Measurements from ENCODE around the gene RAB29. TPM values are rescaled to one million over a fixed set of nuclear protein-coding genes. Genes with fewer than 3 reads are reported as not detected.
A peak's percentile ranks its signal among the peaks of the same experiment; 100 is the strongest.

Gene RAB29
- polyA plus RNA-seq, 3 donors: 23.2 to 32.2 (median 31.5) TPM

- DNase-seq: peak; percentile 63 to 86 (median 78)
- H3K4me1 Mint-ChIP-seq: peaks cover 22% of the 10 kb centered on the region
- TF ChIP-seq CTCF (IDR thresholded peaks at IDR 0.05): no peak
- H4K20me1 ChIP-seq (ENCODE audit: insufficient read depth, low read length): peaks cover 24% of the 10 kb centered on the region
- peaks cover 54% of the 10 kb centered on the region for H3K79me2 ChIP-seq (ENCODE audit: insufficient read depth, low read length)
- H3K9ac ChIP-seq (ENCODE audit: insufficient read depth, low read length, poor library complexity, severe bottlenecking): peak overlapping the region; percentile 85
- peak overlapping the region; percentile 87 to 94 (median 92) for H3K4me3 ChIP-seq (replicated peaks in 1 of 3; ENCODE audit: low read depth in 2 of 3, low read length in 3 of 3)
- peak overlapping the region; percentile 88 to 95 for H3K27ac ChIP-seq (ENCODE audit: low read depth in 1 of 2, low read length in 2 of 2)
- H3K27me3 Mint-ChIP-seq (ENCODE audit: low read depth in 3 of 3): peaks cover 0 to 2% (median 0%) of the 10 kb centered on the region in 3 donors
- no peaks in the 10 kb centered on the region for H3K27me3 ChIP-seq (ENCODE audit: control insufficient read depth in 2 of 2, insufficient read depth in 2 of 2, low read length in 2 of 2)
- intact Hi-C loops (cut with micrococcal nuclease): loop anchor here in 1 of 2 donors (5.0 kb wide), 1 partner anchor 627 kb away; the partner anchor contains the start of gene RBBP5
- peak overlapping the region; percentile 78 for H2AFZ ChIP-seq (ENCODE audit: insufficient read depth, low read depth, low read length, poor library complexity, severe bottlenecking)
- no peaks in the 10 kb centered on the region for H3K36me3 Mint-ChIP-seq
- under 1% methylated on average over 42 of the region's 81 CpGs for WGBS (ENCODE audit: insufficient coverage)
- H3K36me3 ChIP-seq (replicated peaks in 1 of 2; ENCODE audit: control insufficient read depth in 1 of 2, insufficient read depth in 2 of 2, low read length in 2 of 2): no peaks in the 10 kb centered on the region
- peak overlapping the region; percentile 97 to 99 for H3K4me3 Mint-ChIP-seq
- H3K4me2 ChIP-seq (replicated peaks; ENCODE audit: extremely low read depth, low read length, poor library complexity, severe bottlenecking): peak overlapping the region; percentile 93
- H3K27ac Mint-ChIP-seq: peak overlapping the region; percentile 94 to 100 (median 97)
- no peaks in the 10 kb centered on the region for H3K9me3 ChIP-seq (replicated peaks in 1 of 2; ENCODE audit: control insufficient read depth in 1 of 2, insufficient read depth in 1 of 2, low read length in 2 of 2)
- H3K4me1 ChIP-seq (ENCODE audit: control insufficient read depth in 1 of 2, insufficient read depth in 2 of 2, low read length in 2 of 2): peaks cover 14 to 27% of the 10 kb centered on the region in 2 donors
- H3K9me3 Mint-ChIP-seq: peaks cover 0 to 3% (median 0%) of the 10 kb centered on the region in 7 donors
Measured at GRCh38 chr1:205749234-205750137, 25.8 kb downstream of the RAB29 start.

DNA sequence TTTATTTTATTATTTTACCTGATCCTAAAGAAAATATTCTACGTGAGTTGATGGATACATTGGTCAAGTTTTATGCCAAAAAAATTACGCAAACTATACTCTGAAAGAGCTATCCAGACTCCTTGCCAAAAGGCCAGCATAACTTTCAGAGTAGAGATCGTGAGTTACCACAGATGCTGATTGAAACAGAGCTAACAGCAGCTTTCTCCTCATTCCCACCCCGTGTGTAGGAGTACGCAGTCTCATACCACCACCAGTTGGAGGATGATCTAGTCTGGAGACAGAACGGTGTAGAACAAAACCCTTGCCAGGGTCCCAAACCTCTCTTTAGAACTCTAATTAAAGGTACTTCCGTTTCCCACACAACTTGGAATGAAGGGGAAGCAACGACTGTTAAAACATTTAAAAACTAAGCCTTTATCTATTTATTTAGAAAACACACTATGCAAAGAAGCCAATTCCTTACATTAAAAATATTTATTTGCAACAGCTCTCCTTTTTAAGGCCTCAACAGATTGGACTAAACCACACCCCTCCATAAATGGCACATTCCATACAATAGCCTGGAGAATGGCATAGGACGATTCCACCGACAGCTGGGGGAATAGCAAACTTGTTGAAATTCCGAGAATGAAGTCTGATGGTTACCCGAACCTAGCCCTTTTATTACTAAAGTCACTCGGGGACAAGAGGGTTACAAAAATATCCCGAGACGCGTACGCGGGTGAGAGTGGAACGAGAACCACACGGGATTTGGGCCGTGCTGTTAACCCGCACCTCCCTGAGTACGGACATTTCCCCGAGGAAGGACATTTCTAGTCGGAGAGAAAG lies 26.7 kb downstream of the RAB29 start:
- H2AFZ ChIP-seq (ENCODE audit: insufficient read depth, low read depth, low read length, poor library complexity, severe bottlenecking): peak overlapping the region; percentile 78
- 0% methylated on average over 15 of the region's 25 CpGs for WGBS (ENCODE audit: insufficient coverage)
- peaks cover 25% of the 10 kb centered on the region for H3K4me1 Mint-ChIP-seq

More for the DNA sequence above, 26.7 kb downstream of the RAB29 start:
- no peak for TF ChIP-seq CTCF (IDR thresholded peaks at IDR 0.05)
- Histone ChIP-seq H3K36me3 (replicated peaks in 1 of 2; ENCODE audit: control insufficient read depth in 1 of 2, insufficient read depth in 2 of 2, low read length in 2 of 2) (no peaks in the 10 kb centered on the region), H3K79me2 (ENCODE audit: insufficient read depth, low read length) (peaks cover 63% of the 10 kb centered on the region), H3K27ac (ENCODE audit: low read depth in 1 of 2, low read length in 2 of 2) (peak overlapping the region; percentile 88 to 95), H3K9me3 (replicated peaks in 1 of 2; ENCODE audit: control insufficient read depth in 1 of 2, insufficient read depth in 1 of 2, low read length in 2 of 2) (no peaks in the 10 kb centered on the region), H3K4me3 (replicated peaks in 1 of 3; ENCODE audit: low read depth in 2 of 3, low read length in 3 of 3) (peak overlapping the region; percentile 87 to 94 (median 92)), H3K9ac (ENCODE audit: insufficient read depth, low read length, poor library complexity, severe bottlenecking) (peak overlapping the region; percentile 85), H3K4me2 (replicated peaks; ENCODE audit: extremely low read depth, low read length, poor library complexity, severe bottlenecking) (peak overlapping the region; percentile 93), H3K27me3 (ENCODE audit: control insufficient read depth in 2 of 2, insufficient read depth in 2 of 2, low read length in 2 of 2) (no peaks in the 10 kb centered on the region), H4K20me1 (ENCODE audit: insufficient read depth, low read length) (peaks cover 30% of the 10 kb centered on the region), H3K4me1 (ENCODE audit: control insufficient read depth in 1 of 2, insufficient read depth in 2 of 2, low read length in 2 of 2) (peaks cover 14 to 27% of the 10 kb centered on the region in 2 donors)
- no peaks in the 10 kb centered on the region for H3K36me3 Mint-ChIP-seq
- peaks cover 0 to 3% (median 0%) of the 10 kb centered on the region in 7 donors for H3K9me3 Mint-ChIP-seq
- intact Hi-C loops (cut with micrococcal nuclease): no loop called here
- H3K27ac Mint-ChIP-seq: peak overlapping the region; percentile 94 to 98 (median 96)
- DNase-seq: peak; percentile 57 to 68 (median 60)
- H3K27me3 Mint-ChIP-seq (ENCODE audit: low read depth in 3 of 3): peaks cover 0 to 2% (median 0%) of the 10 kb centered on the region in 3 donors
- peak overlapping the region; percentile 94 to 95 for H3K4me3 Mint-ChIP-seq

Data from CD14-positive monocyte (primary cell).